ENCODE results near the gene BRD3. TPM values are rescaled to one million over a fixed set of nuclear protein-coding genes. Genes with fewer than 3 reads are reported as not detected.

The BRD3 gene
- total and polyA plus RNA-seq, 2 of the 8 experiments (the other 6 are each of a cell fraction or from before 2014, with no cell fraction given), result 31.0 to 82.7 TPM

- TF ChIP-seq, protein P1, sequence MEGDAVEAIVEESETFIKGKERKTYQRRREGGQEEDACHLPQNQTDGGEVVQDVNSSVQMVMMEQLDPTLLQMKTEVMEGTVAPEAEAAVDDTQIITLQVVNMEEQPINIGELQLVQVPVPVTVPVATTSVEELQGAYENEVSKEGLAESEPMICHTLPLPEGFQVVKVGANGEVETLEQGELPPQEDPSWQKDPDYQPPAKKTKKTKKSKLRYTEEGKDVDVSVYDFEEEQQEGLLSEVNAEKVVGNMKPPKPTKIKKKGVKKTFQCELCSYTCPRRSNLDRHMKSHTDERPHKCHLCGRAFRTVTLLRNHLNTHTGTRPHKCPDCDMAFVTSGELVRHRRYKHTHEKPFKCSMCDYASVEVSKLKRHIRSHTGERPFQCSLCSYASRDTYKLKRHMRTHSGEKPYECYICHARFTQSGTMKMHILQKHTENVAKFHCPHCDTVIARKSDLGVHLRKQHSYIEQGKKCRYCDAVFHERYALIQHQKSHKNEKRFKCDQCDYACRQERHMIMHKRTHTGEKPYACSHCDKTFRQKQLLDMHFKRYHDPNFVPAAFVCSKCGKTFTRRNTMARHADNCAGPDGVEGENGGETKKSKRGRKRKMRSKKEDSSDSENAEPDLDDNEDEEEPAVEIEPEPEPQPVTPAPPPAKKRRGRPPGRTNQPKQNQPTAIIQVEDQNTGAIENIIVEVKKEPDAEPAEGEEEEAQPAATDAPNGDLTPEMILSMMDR (IDR thresholded peaks at IDR 0.05; ENCODE audit: control extremely low read depth in 1 of 3, insufficient read depth in 1 of 3, low read depth in 1 of 3, low read length in 3 of 3), result no peak
Measured at GRCh38 chr9:134057751-134058701, 9.8 kb downstream of the BRD3 start (continued).
